Measurements from ENCODE around the gene SLC4A1AP. TPM values are rescaled to one million over a fixed set of nuclear protein-coding genes. Genes with fewer than 3 reads are reported as not detected.

Gene SLC4A1AP
- total RNA-seq, 5 donors from 2014 or later (not counting 1 experiment from before 2014, with no cell fraction given): 21.1 to 24.2 (median 21.8) TPM

GRCh38 chr2:27721884-27722485, 58.3 kb downstream of the SLC4A1AP start:
- H3K36me3 Mint-ChIP-seq: no peaks in the 10 kb centered on the region
- Histone ChIP-seq H3K4me1 (ENCODE audit: control insufficient read depth in 1 of 2, extremely low read depth in 1 of 2, insufficient read depth in 2 of 2, low read length in 2 of 2) (peaks cover 0 to 2% of the 10 kb centered on the region in 2 experiments), H3K36me3 (ENCODE audit: control insufficient read depth in 2 of 2, extremely low read depth in 1 of 2, insufficient read depth in 1 of 2, low read length in 1 of 2) (no peaks in the 10 kb centered on the region), H3K27ac (ENCODE audit: low read length) (no peak overlapping the region), H3K4me3 (ENCODE audit: control insufficient read depth in 1 of 2, extremely low read depth in 1 of 2, low read length in 1 of 2) (no peak overlapping the region), H3K9me3 (no peaks in the 10 kb centered on the region), H3K27me3 (replicated peaks in 1 of 2; ENCODE audit: control insufficient read depth in 2 of 2, extremely low read depth in 1 of 2, insufficient read depth in 2 of 2, low read length in 1 of 2) (peaks cover 0 to 28% of the 10 kb centered on the region in 2 experiments)
- POLR2A ChIA-PET: no interaction called here
- H3K9me3 Mint-ChIP-seq: no peaks in the 10 kb centered on the region
- H3K27ac Mint-ChIP-seq: no peak overlapping the region
- no peak overlapping the region for H3K4me3 Mint-ChIP-seq
- CTCF ChIA-PET: no interaction called here
- ATAC-seq (replicated peaks in 1 of 4) (no peak), DNase-seq (no peak)
- WGBS (ENCODE audit: insufficient coverage): 83% methylated on average over 2 of the region's 2 CpGs
- peaks cover 9 to 17% of the 10 kb centered on the region in 2 donors for H3K27me3 Mint-ChIP-seq
- H3K4me1 Mint-ChIP-seq: peaks cover 4 to 15% (median 11%) of the 10 kb centered on the region in 3 donors

GRCh38 chr2:27723372-27724144, 59.9 kb downstream of the SLC4A1AP start:
- Histone ChIP-seq H3K36me3 (ENCODE audit: control insufficient read depth in 2 of 2, extremely low read depth in 1 of 2, insufficient read depth in 1 of 2, low read length in 1 of 2) (no peaks in the 10 kb centered on the region), H3K4me3 (ENCODE audit: control insufficient read depth in 1 of 2, extremely low read depth in 1 of 2, low read length in 1 of 2) (no peak overlapping the region), H3K4me1 (ENCODE audit: control insufficient read depth in 1 of 2, extremely low read depth in 1 of 2, insufficient read depth in 2 of 2, low read length in 2 of 2) (peaks cover 0 to 4% of the 10 kb centered on the region in 2 experiments), H3K9me3 (no peaks in the 10 kb centered on the region), H3K27ac (ENCODE audit: low read length) (no peak overlapping the region), H3K27me3 (replicated peaks in 1 of 2; ENCODE audit: control insufficient read depth in 2 of 2, extremely low read depth in 1 of 2, insufficient read depth in 2 of 2, low read length in 1 of 2) (peaks cover 0 to 20% of the 10 kb centered on the region in 2 experiments)
- CTCF ChIA-PET: interaction anchor here (0.5 to 1.1 kb wide), 2 partner anchors 39 to 40 kb away, joined by 4 read pairs; no protein-coding TSS in a partner anchor
- Mint-ChIP-seq H3K9me3 (no peaks in the 10 kb centered on the region), H3K27me3 (peaks cover 9 to 13% of the 10 kb centered on the region in 2 donors), H3K27ac (no peak overlapping the region), H3K36me3 (no peaks in the 10 kb centered on the region), H3K4me3 (no peak overlapping the region), H3K4me1 (peaks cover 10 to 15% (median 11%) of the 10 kb centered on the region in 3 donors)
- WGBS (ENCODE audit: insufficient coverage): 59% methylated on average over 7 of the region's 11 CpGs
- POLR2A ChIA-PET: no interaction called here
- peak in 2 of 35 experiments; percentile 23 to 41 for DNase-seq
- ATAC-seq (replicated peaks in 1 of 4): no peak

GRCh38 chr2:27724191-27724590, 60.5 kb downstream of the SLC4A1AP start:
- ChIA-PET POLR2A (no interaction called here), CTCF (interaction anchor here in 1 of 2 donors (1.1 kb wide), 1 partner anchor 41 kb away, joined by 4 read pairs; no protein-coding TSS in a partner anchor)
- Mint-ChIP-seq H3K4me1 (peaks cover 11 to 19% (median 17%) of the 10 kb centered on the region in 3 donors), H3K9me3 (no peaks in the 10 kb centered on the region), H3K27me3 (peaks cover 9 to 13% of the 10 kb centered on the region in 2 donors), H3K4me3 (no peak overlapping the region), H3K36me3 (no peaks in the 10 kb centered on the region), H3K27ac (no peak overlapping the region)
- Histone ChIP-seq H3K27ac (ENCODE audit: low read length) (no peak overlapping the region), H3K4me1 (ENCODE audit: control insufficient read depth in 1 of 2, extremely low read depth in 1 of 2, insufficient read depth in 2 of 2, low read length in 2 of 2) (peaks cover 0 to 7% of the 10 kb centered on the region in 2 experiments), H3K9me3 (no peaks in the 10 kb centered on the region), H3K27me3 (replicated peaks in 1 of 2; ENCODE audit: control insufficient read depth in 2 of 2, extremely low read depth in 1 of 2, insufficient read depth in 2 of 2, low read length in 1 of 2) (peaks cover 0 to 15% of the 10 kb centered on the region in 2 experiments), H3K36me3 (ENCODE audit: control insufficient read depth in 2 of 2, extremely low read depth in 1 of 2, insufficient read depth in 1 of 2, low read length in 1 of 2) (no peaks in the 10 kb centered on the region), H3K4me3 (ENCODE audit: control insufficient read depth in 1 of 2, extremely low read depth in 1 of 2, low read length in 1 of 2) (no peak overlapping the region)
- no peak for ATAC-seq (replicated peaks in 1 of 4)
- DNase-seq: no peak
- 33% methylated on average over 1 of the region's 3 CpGs for WGBS (ENCODE audit: insufficient coverage)

DNA sequence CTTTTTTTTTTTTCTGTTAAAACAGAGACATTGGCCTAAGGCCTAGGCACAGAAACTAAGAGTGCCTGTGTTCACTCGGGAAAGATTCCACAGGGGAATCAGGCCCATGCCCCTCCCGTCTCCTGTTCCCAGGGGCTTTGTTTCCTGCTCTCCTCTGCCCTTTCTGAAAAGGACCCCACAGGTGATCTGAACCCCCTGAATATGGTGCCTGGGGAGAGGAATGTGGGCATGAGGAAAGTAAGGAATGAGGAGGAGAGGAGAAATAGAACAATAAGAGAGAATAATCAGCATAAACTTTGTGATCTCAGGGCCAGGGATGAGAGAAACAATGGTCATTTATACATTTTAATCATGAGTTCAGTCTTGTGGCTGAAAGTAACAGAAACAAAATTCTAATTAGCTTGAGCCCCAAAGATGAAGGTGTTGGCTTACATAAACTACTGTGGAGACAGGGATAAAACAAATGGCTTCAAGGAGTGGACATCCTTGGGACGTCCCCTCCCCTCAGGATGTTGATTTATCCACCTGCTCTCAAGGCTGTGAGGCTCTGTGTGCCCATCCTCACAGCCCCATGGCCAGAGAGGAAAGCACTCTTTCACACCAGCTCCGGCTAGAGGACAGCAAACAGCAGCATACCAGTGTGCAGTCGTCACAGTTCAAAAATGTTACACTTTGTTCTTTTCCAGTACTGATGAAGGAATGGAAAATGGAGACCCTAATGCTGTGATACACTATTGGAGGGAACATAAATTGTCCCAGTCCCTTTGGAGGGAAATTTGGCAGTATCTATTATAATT, 61.4 kb downstream of the SLC4A1AP start:
- Mint-ChIP-seq H3K27me3 (peaks cover 5 to 10% of the 10 kb centered on the region in 2 donors), H3K4me1 (peaks cover 7 to 17% (median 14%) of the 10 kb centered on the region in 3 donors), H3K4me3 (no peak overlapping the region), H3K36me3 (no peaks in the 10 kb centered on the region), H3K9me3 (no peaks in the 10 kb centered on the region), H3K27ac (no peak overlapping the region)
- Histone ChIP-seq H3K27ac (ENCODE audit: low read length) (no peak overlapping the region), H3K36me3 (ENCODE audit: control insufficient read depth in 2 of 2, extremely low read depth in 1 of 2, insufficient read depth in 1 of 2, low read length in 1 of 2) (no peaks in the 10 kb centered on the region), H3K9me3 (no peaks in the 10 kb centered on the region), H3K4me3 (ENCODE audit: control insufficient read depth in 1 of 2, extremely low read depth in 1 of 2, low read length in 1 of 2) (no peak overlapping the region), H3K4me1 (ENCODE audit: control insufficient read depth in 1 of 2, extremely low read depth in 1 of 2, insufficient read depth in 2 of 2, low read length in 2 of 2) (peaks cover 0 to 7% of the 10 kb centered on the region in 2 experiments), H3K27me3 (replicated peaks in 1 of 2; ENCODE audit: control insufficient read depth in 2 of 2, extremely low read depth in 1 of 2, insufficient read depth in 2 of 2, low read length in 1 of 2) (peaks cover 0 to 12% of the 10 kb centered on the region in 2 experiments)
- DNase-seq: no peak
- POLR2A ChIA-PET: no interaction called here
- no peak for ATAC-seq (replicated peaks in 1 of 4)
- 92% methylated on average over 2 of the region's 5 CpGs for WGBS (ENCODE audit: insufficient coverage)
- CTCF ChIA-PET: interaction anchor here in 1 of 2 donors (1.1 kb wide), 1 partner anchor 42 kb away, joined by 4 read pairs; no protein-coding TSS in a partner anchor

DNA sequence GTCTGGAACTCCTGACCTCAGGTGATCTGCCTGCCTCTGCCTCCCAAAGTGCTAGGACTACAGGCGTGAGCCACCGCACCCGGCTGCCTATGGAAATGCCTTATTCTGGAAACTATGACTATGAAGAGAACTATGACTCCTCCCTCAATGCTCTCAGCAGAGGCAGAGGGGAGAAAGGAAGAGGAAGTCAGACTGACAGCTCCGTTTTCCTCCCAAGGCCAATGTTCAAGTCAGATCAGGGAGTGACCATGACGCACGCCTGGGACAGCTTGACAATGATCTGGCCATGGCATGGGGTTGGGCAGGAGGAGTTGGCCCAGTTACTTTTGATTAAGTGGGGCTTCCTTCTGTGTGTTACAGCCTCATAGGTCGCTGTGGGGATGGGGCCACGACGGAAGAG, 63.6 kb downstream of the SLC4A1AP start:
- Mint-ChIP-seq H3K27ac (peak overlapping the region in 1 of 2 donors; percentile 34), H3K27me3 (no peaks in the 10 kb centered on the region), H3K9me3 (no peaks in the 10 kb centered on the region), H3K4me1 (peaks cover 0 to 17% (median 10%) of the 10 kb centered on the region in 3 donors), H3K36me3 (no peaks in the 10 kb centered on the region), H3K4me3 (peak overlapping the region in 1 of 3 donors; percentile 49)
- Histone ChIP-seq H3K9me3 (no peaks in the 10 kb centered on the region), H3K4me3 (ENCODE audit: control insufficient read depth in 1 of 2, extremely low read depth in 1 of 2, low read length in 1 of 2) (no peak overlapping the region), H3K36me3 (ENCODE audit: control insufficient read depth in 2 of 2, extremely low read depth in 1 of 2, insufficient read depth in 1 of 2, low read length in 1 of 2) (no peaks in the 10 kb centered on the region), H3K27ac (ENCODE audit: low read length) (no peak overlapping the region), H3K4me1 (ENCODE audit: control insufficient read depth in 1 of 2, extremely low read depth in 1 of 2, insufficient read depth in 2 of 2, low read length in 2 of 2) (peaks cover 0 to 7% of the 10 kb centered on the region in 2 experiments), H3K27me3 (replicated peaks in 1 of 2; ENCODE audit: control insufficient read depth in 2 of 2, extremely low read depth in 1 of 2, insufficient read depth in 2 of 2, low read length in 1 of 2) (no peaks in the 10 kb centered on the region)
- CTCF ChIA-PET: interaction anchor here in 1 of 2 donors (0.6 kb wide), 1 partner anchor 557 kb away, joined by 6 read pairs; no protein-coding TSS in a partner anchor
- ATAC-seq (replicated peaks in 1 of 4): no peak
- POLR2A ChIA-PET: no interaction called here
- no peak for DNase-seq
- WGBS (ENCODE audit: insufficient coverage): 54% methylated on average over 4 of the region's 9 CpGs
